ENCODE results near the gene ELMOD3. TPM values are rescaled to one million over a fixed set of nuclear protein-coding genes. Genes with fewer than 3 reads are reported as not detected.

The ELMOD3 gene
- total RNA-seq, 3 donors from 2014 or later = 18.1 to 29.8 (median 23.0) TPM

- ATAC-seq (no peak), DNase-seq (peak in 1 of 3 donors; percentile 57)
- intact Hi-C loops (cut with DNase I, micrococcal nuclease) = loop anchor here in 1 of 2 donors (5.0 kb wide), 1 partner anchor 101 kb away; the partner anchor contains the start of gene MAT2A
- TF ChIP-seq CTCF (IDR thresholded peaks at IDR 0.05) = no peak
- Histone ChIP-seq H3K4me3 (no peak overlapping the region), H3K9me3 (no peaks in the 10 kb centered on the region), H3K36me3 (ENCODE audit: low read depth) (no peaks in the 10 kb centered on the region), H3K4me1 (ENCODE audit: low read depth) (peaks cover 20% of the 10 kb centered on the region)
Measured at GRCh38 chr2:85435981-85436835, 81.6 kb downstream of the ELMOD3 start.

- H3K4me1 ChIP-seq (ENCODE audit: low read depth) = peaks cover 20% of the 10 kb centered on the region
- H3K36me3 ChIP-seq (ENCODE audit: low read depth) = no peaks in the 10 kb centered on the region
- no peak for DNase-seq
- TF ChIP-seq CTCF (IDR thresholded peaks at IDR 0.05) = no peak
- intact Hi-C loops (cut with DNase I, micrococcal nuclease) = loop anchor here in 1 of 2 donors (5.0 kb wide), 1 partner anchor 100 kb away; the partner anchor contains the start of gene MAT2A
- no peak overlapping the region for H3K4me3 ChIP-seq
- no peaks in the 10 kb centered on the region for H3K9me3 ChIP-seq
- no peak for ATAC-seq
Measured at GRCh38 chr2:85436836-85437487, 82.4 kb downstream of the ELMOD3 start.

GRCh38 chr2:85437488-85438200 lies 83.1 kb downstream of the ELMOD3 start:
- H3K4me3 ChIP-seq = no peak overlapping the region
- H3K4me1 ChIP-seq (ENCODE audit: low read depth) = peaks cover 20% of the 10 kb centered on the region
- DNase-seq = peak; percentile 81 to 92 (median 87)
- no peaks in the 10 kb centered on the region for H3K9me3 ChIP-seq
- H3K36me3 ChIP-seq (ENCODE audit: low read depth) = no peaks in the 10 kb centered on the region
- no peak for TF ChIP-seq CTCF (IDR thresholded peaks at IDR 0.05)
- intact Hi-C loops (cut with DNase I, micrococcal nuclease) = loop anchor here in 1 of 2 donors (5.0 kb wide), 1 partner anchor 100 kb away; the partner anchor contains the start of gene MAT2A
- ATAC-seq = peak; percentile 83

- Histone ChIP-seq H3K4me1 (ENCODE audit: low read depth) (peaks cover 20% of the 10 kb centered on the region), H3K9me3 (no peaks in the 10 kb centered on the region), H3K4me3 (no peak overlapping the region), H3K36me3 (ENCODE audit: low read depth) (no peaks in the 10 kb centered on the region)
- intact Hi-C loops (cut with DNase I, micrococcal nuclease) = loop anchor here in 1 of 2 donors (5.0 kb wide), 1 partner anchor 99 kb away; the partner anchor contains the start of gene MAT2A
- peak; percentile 12 for ATAC-seq
- no peak for TF ChIP-seq CTCF (IDR thresholded peaks at IDR 0.05)
- peak in 1 of 3 donors; percentile 65 for DNase-seq
Measured at GRCh38 chr2:85438201-85439024, 83.8 kb downstream of the ELMOD3 start.

Data from mucosa of descending colon (tissue), 3 donors.